Retina (tissue), 1 donor: ENCODE measurements around the gene AKR7A2.

Experiments used
- DNase-seq: peaks from one replicate; pipeline ENCODE4 v3.0.0-alpha.2; 2016

The AKR7A2 gene

GRCh38 chr1:19311931-19312781 is at the start of gene AKR7A2, which contains the start of gene SLC66A1:
AKR7A2 (minus strand) TSS chr1:19312144; CDS start chr1:19312124, 20 bp downstream.
SLC66A1 (plus strand) TSS chr1:19312326; CDS start chr1:19317678, 5,352 bp downstream.
- peak; percentile 92 for DNase-seq

- DNase-seq: no peak
Observed at GRCh38 chr1:19360843-19361610, 49.1 kb upstream of the AKR7A2 start.

- no peak for DNase-seq
Observed at GRCh38 chr1:19360432-19360831, 48.5 kb upstream of the AKR7A2 start.

GRCh38 chr1:19360016-19360415 is 48.1 kb upstream of the AKR7A2 start:
- DNase-seq: no peak

- DNase-seq: no peak
Observed at GRCh38 chr1:19359357-19359756, 47.4 kb upstream of the AKR7A2 start.

GRCh38 chr1:19358710-19359109 is 46.8 kb upstream of the AKR7A2 start:
- no peak for DNase-seq

GRCh38 chr1:19357299-19357986 is 45.5 kb upstream of the AKR7A2 start:
- DNase-seq: no peak

GRCh38 chr1:19356266-19356665 is 44.3 kb upstream of the AKR7A2 start:
- no peak for DNase-seq

- no peak for DNase-seq
Observed at GRCh38 chr1:19354531-19354981, 42.6 kb upstream of the AKR7A2 start.

- DNase-seq: no peak
Observed at GRCh38 chr1:19353596-19353995, 41.7 kb upstream of the AKR7A2 start.

GRCh38 chr1:19352839-19353238 is 40.9 kb upstream of the AKR7A2 start:
- no peak for DNase-seq

- DNase-seq: no peak
Observed at GRCh38 chr1:19351873-19352272, 39.9 kb upstream of the AKR7A2 start.

- DNase-seq: no peak
Observed at GRCh38 chr1:19350566-19350965, 38.6 kb upstream of the AKR7A2 start.

- DNase-seq: no peak
Observed at GRCh38 chr1:19349999-19350398, 38.1 kb upstream of the AKR7A2 start.

- DNase-seq: no peak
Observed at GRCh38 chr1:19348441-19349198, 36.7 kb upstream of the AKR7A2 start.

- no peak for DNase-seq
Observed at GRCh38 chr1:19347533-19348172, 35.7 kb upstream of the AKR7A2 start.

- no peak for DNase-seq
Observed at GRCh38 chr1:19346026-19346425, 34.1 kb upstream of the AKR7A2 start.

- DNase-seq: no peak
Observed at GRCh38 chr1:19345391-19345790, 33.4 kb upstream of the AKR7A2 start.

GRCh38 chr1:19344831-19345230 is 32.9 kb upstream of the AKR7A2 start:
- no peak for DNase-seq

- peak; percentile 69 for DNase-seq
Observed at GRCh38 chr1:19344372-19344810, 32.4 kb upstream of the AKR7A2 start.

- DNase-seq: no peak
Observed at GRCh38 chr1:19343617-19344350, 31.8 kb upstream of the AKR7A2 start.
